Vagina (tissue), 2 donors: ENCODE results near the gene SYNE1.

Source experiments
- POLR2A ChIP-seq, 2 donors: fragments of 450-650 bp; IDR thresholded peaks; one replicate each; pipeline ENCODE4 v1.6.1; 2017; ENCODE audit warnings: antibody characterized with exemption in 2 of 2, mild to moderate bottlenecking in 2 of 2, moderate library complexity in 2 of 2
- TF ChIP-seq, protein P1 (sequence below), 3 experiments: fragments of 450-650 bp in 2 of 3; fragments of 200-600 bp in 1 of 3; sonication (generic) in 1 of 3; IDR thresholded peaks; one replicate each; pipeline ENCODE4 v1.5.1; 2017 to 2019; ENCODE audit warnings: antibody characterized with exemption in 3 of 3, mild to moderate bottlenecking in 2 of 3, moderate library complexity in 2 of 3

DNA sequence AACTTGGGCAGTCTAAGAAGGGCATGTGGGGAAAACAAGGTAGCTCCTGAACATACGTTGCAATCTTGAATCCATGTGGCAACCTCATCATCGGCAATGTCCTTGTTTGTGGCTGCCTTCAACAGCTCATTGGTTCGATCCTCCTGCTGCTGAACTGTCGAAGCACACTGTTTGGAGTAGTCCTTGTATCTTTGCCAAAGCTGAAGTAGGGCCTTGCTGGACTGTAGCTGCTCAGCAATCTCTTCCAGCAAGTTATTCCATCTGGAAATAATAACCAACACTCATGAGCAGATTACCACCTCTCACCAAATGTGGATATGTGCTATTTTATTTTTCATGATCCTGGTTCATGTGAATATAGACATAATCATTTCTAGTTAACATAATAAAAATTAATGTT, 416.4 kb downstream of the SYNE1 start:
- TF ChIP-seq, protein P1, sequence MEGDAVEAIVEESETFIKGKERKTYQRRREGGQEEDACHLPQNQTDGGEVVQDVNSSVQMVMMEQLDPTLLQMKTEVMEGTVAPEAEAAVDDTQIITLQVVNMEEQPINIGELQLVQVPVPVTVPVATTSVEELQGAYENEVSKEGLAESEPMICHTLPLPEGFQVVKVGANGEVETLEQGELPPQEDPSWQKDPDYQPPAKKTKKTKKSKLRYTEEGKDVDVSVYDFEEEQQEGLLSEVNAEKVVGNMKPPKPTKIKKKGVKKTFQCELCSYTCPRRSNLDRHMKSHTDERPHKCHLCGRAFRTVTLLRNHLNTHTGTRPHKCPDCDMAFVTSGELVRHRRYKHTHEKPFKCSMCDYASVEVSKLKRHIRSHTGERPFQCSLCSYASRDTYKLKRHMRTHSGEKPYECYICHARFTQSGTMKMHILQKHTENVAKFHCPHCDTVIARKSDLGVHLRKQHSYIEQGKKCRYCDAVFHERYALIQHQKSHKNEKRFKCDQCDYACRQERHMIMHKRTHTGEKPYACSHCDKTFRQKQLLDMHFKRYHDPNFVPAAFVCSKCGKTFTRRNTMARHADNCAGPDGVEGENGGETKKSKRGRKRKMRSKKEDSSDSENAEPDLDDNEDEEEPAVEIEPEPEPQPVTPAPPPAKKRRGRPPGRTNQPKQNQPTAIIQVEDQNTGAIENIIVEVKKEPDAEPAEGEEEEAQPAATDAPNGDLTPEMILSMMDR (IDR thresholded peaks at IDR 0.05), result no peak
- no peak for TF ChIP-seq POLR2A (IDR thresholded peaks at IDR 0.05)
